Panc1 (cell line): Measurements from ENCODE around the gene LTO1. TPM values are rescaled to one million over a fixed set of nuclear protein-coding genes. Genes with fewer than 3 reads are reported as not detected.

Experiments used
- ATAC-seq: fragments of 200-7000 bp; cut with Tn5 transposase; 2 replicates; pipeline ENCODE4 v1.9.1; 2020; ENCODE audit warnings: mild to moderate bottlenecking, moderate library complexity
- BruUV-seq: library from RNA; stranded (reverse); fragments of 400-500 nt; replicated peaks from 2 replicates; lab custom pipeline; 2021; lab: Mats Ljungman, UMichigan
- CTCF ChIA-PET: fragments of 300-600 bp; sonication (Branson Sonifier 250); formaldehyde crosslinking; loops from one replicate; lab custom pipeline; 2022; ENCODE audit warnings: antibody characterized with exemption; lab: Charles Lee
- POLR2A ChIA-PET: fragments of 300-600 bp; sonication (Branson Sonifier 250); formaldehyde crosslinking; loops from one replicate; lab custom pipeline; 2022; ENCODE audit warnings: antibody characterized with exemption; lab: Charles Lee
- DNase-seq: peaks from one replicate; pipeline ENCODE4 v3.0.0-alpha.2; 2010; ENCODE audit warnings: low read depth, low spot score
- H3K27ac ChIP-seq: 2 replicates; pipeline ENCODE4 v1.5.1; 2011; ENCODE audit warnings: mild to moderate bottlenecking, low read length, inconsistent platforms
- H3K27me3 ChIP-seq: fragments of 200-500 bp; sonication (Bioruptor generic); 2 replicates; pipeline ENCODE4 v1.6.0; 2014; ENCODE audit warnings: low read length, inconsistent platforms; ENCODE audit not compliant: control insufficient read depth, insufficient read depth
- H3K36me3 ChIP-seq: fragments of 200-500 bp; sonication (Bioruptor generic); 2 replicates; pipeline ENCODE4 v1.5.1; 2014; ENCODE audit warnings: inconsistent platforms, mild to moderate bottlenecking, low read length, moderate library complexity; ENCODE audit not compliant: control insufficient read depth, insufficient read depth
- H3K4me1 ChIP-seq: 2 replicates; pipeline ENCODE4 v1.5.1; 2011; ENCODE audit warnings: inconsistent platforms, mild to moderate bottlenecking, low read length, moderate library complexity; ENCODE audit not compliant: control insufficient read depth, insufficient read depth
- H3K4me3 ChIP-seq, 2 experiments: 2 replicates each; pipeline ENCODE4 v1.5.1; 2011 to 2012; ENCODE audit warnings: low read depth in 2 of 2, low read length in 2 of 2, mild to moderate bottlenecking in 2 of 2, inconsistent platforms in 1 of 2, moderate library complexity in 1 of 2
- H3K9me3 ChIP-seq: fragments of 200-500 bp; sonication (Bioruptor generic); 2 replicates; pipeline ENCODE4 v1.5.1; 2014; ENCODE audit warnings: low read depth, mild to moderate bottlenecking, inconsistent platforms, low read length, moderate library complexity; ENCODE audit not compliant: control insufficient read depth, insufficient read depth
- POLR2AphosphoS5 ChIP-seq: IDR thresholded peaks from 2 replicates; pipeline ENCODE4 v1.6.1; 2012; ENCODE audit warnings: mild to moderate bottlenecking, low read depth, low read length, moderate library complexity
- SIN3A ChIP-seq: IDR thresholded peaks from 2 replicates; pipeline ENCODE4 v1.6.1; 2012; ENCODE audit warnings: low read depth, mild to moderate bottlenecking, low read length, moderate library complexity, borderline replicate concordance; ENCODE audit not compliant: insufficient read depth
- TCF7L2 ChIP-seq: IDR thresholded peaks from 2 replicates; pipeline ENCODE4 v1.6.1; 2011; ENCODE audit warnings: mild to moderate bottlenecking, low read depth, low read length, inconsistent platforms
- in situ Hi-C: cut with HindIII; loops from 2 replicates; pipeline ENCODE4 v1.10.0; 2016; ENCODE audit warnings: low sequenced_read_pairs, low pct_unique_long_range_greater_than_20kb
- intact Hi-C: fragments of 100-400 bp; cut with micrococcal nuclease; formaldehyde crosslinking; loops from one replicate; pipeline ENCODE4 v1.10.0; 2022; ENCODE audit not compliant: unreplicated experiment
- total RNA-seq: library from RNA; stranded (reverse); gene quantifications from one replicate; pipeline ENCODE4 v1.2.1, GENCODE V29; 2021; ENCODE audit not compliant: unreplicated experiment
- TF ChIP-seq, protein P1 (sequence below): fragments of 450-650 bp; IDR thresholded peaks from 2 replicates; pipeline ENCODE4 v1.5.1; 2017; ENCODE audit warnings: mild to moderate bottlenecking
- TF ChIP-seq, protein P2 (sequence below), 2 experiments: IDR thresholded peaks; 2 replicates each; pipeline ENCODE4 v1.6.1; 2011 to 2012; ENCODE audit warnings: low read depth in 2 of 2, control low read depth in 1 of 2, low read length in 1 of 2, mild to moderate bottlenecking in 1 of 2, moderate library complexity in 1 of 2; ENCODE audit not compliant: insufficient read depth in 1 of 2

The LTO1 gene
- total RNA-seq, 1 experiment from 2014 or later: 28.7 TPM

- ChIA-PET POLR2A (no interaction called here), CTCF (no interaction called here)
- no TSS peak for BruUV-seq
- Histone ChIP-seq H3K27ac (no peak overlapping the region), H3K27me3 (no peaks in the 10 kb centered on the region), H3K4me3 (no peak overlapping the region), H3K4me1 (no peaks in the 10 kb centered on the region), H3K36me3 (no peaks in the 10 kb centered on the region), H3K9me3 (no peaks in the 10 kb centered on the region)
- DNase-seq (no peak), ATAC-seq (no peak)
- intact Hi-C loops: no loop called here
- TF ChIP-seq TCF7L2 (no peak), SIN3A (no peak)
- in situ Hi-C loops: no loop called here
These were observed 10.9 kb downstream of the LTO1 start for GRCh38 chr11:69664103-69664775.

GRCh38 chr11:69663326-69663725 lies 11.8 kb downstream of the LTO1 start:
- H3K4me3 ChIP-seq: no peak overlapping the region
- BruUV-seq: no TSS peak
- H3K27me3 ChIP-seq: no peaks in the 10 kb centered on the region
- H3K4me1 ChIP-seq: no peaks in the 10 kb centered on the region; the same call in 1 of the 2 replicates
- intact Hi-C loops (no loop called here), in situ Hi-C loops (no loop called here)
- H3K27ac ChIP-seq: no peak overlapping the region
- ATAC-seq: no peak
- ChIA-PET CTCF (no interaction called here), POLR2A (no interaction called here)
- H3K9me3 ChIP-seq: no peaks in the 10 kb centered on the region
- no peaks in the 10 kb centered on the region for H3K36me3 ChIP-seq
- DNase-seq: no peak
- TF ChIP-seq SIN3A (no peak), POLR2AphosphoS5 (no peak), TCF7L2 (no peak)
- TF ChIP-seq, protein P1, sequence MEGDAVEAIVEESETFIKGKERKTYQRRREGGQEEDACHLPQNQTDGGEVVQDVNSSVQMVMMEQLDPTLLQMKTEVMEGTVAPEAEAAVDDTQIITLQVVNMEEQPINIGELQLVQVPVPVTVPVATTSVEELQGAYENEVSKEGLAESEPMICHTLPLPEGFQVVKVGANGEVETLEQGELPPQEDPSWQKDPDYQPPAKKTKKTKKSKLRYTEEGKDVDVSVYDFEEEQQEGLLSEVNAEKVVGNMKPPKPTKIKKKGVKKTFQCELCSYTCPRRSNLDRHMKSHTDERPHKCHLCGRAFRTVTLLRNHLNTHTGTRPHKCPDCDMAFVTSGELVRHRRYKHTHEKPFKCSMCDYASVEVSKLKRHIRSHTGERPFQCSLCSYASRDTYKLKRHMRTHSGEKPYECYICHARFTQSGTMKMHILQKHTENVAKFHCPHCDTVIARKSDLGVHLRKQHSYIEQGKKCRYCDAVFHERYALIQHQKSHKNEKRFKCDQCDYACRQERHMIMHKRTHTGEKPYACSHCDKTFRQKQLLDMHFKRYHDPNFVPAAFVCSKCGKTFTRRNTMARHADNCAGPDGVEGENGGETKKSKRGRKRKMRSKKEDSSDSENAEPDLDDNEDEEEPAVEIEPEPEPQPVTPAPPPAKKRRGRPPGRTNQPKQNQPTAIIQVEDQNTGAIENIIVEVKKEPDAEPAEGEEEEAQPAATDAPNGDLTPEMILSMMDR: no peak
- TF ChIP-seq, protein P2, sequence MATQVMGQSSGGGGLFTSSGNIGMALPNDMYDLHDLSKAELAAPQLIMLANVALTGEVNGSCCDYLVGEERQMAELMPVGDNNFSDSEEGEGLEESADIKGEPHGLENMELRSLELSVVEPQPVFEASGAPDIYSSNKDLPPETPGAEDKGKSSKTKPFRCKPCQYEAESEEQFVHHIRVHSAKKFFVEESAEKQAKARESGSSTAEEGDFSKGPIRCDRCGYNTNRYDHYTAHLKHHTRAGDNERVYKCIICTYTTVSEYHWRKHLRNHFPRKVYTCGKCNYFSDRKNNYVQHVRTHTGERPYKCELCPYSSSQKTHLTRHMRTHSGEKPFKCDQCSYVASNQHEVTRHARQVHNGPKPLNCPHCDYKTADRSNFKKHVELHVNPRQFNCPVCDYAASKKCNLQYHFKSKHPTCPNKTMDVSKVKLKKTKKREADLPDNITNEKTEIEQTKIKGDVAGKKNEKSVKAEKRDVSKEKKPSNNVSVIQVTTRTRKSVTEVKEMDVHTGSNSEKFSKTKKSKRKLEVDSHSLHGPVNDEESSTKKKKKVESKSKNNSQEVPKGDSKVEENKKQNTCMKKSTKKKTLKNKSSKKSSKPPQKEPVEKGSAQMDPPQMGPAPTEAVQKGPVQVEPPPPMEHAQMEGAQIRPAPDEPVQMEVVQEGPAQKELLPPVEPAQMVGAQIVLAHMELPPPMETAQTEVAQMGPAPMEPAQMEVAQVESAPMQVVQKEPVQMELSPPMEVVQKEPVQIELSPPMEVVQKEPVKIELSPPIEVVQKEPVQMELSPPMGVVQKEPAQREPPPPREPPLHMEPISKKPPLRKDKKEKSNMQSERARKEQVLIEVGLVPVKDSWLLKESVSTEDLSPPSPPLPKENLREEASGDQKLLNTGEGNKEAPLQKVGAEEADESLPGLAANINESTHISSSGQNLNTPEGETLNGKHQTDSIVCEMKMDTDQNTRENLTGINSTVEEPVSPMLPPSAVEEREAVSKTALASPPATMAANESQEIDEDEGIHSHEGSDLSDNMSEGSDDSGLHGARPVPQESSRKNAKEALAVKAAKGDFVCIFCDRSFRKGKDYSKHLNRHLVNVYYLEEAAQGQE (IDR thresholded peaks at IDR 0.05; ENCODE audit: insufficient read depth in 1 of 2, low read depth in 2 of 2, low read length in 1 of 2): no peak

- H3K4me1 ChIP-seq: no peaks in the 10 kb centered on the region; the same call in 1 of the 2 replicates
- BruUV-seq: no TSS peak
- H3K27me3 ChIP-seq: no peaks in the 10 kb centered on the region
- H3K27ac ChIP-seq: no peak overlapping the region
- CTCF ChIA-PET: interaction anchor here (0.6 kb wide), 1 partner anchor 9 kb away, joined by 3 read pairs; no protein-coding TSS in a partner anchor
- no peak for TF ChIP-seq TCF7L2
- TF ChIP-seq POLR2AphosphoS5: no peak
- TF ChIP-seq, protein P2 (IDR thresholded peaks at IDR 0.05; ENCODE audit: insufficient read depth in 1 of 2, low read depth in 2 of 2, low read length in 1 of 2): no peak
- no peak for TF ChIP-seq SIN3A
- TF ChIP-seq, protein P1: no peak
- DNase-seq (no peak), ATAC-seq (no peak)
- intact Hi-C loops (no loop called here), in situ Hi-C loops (no loop called here)
- H3K9me3 ChIP-seq: no peaks in the 10 kb centered on the region
- POLR2A ChIA-PET: no interaction called here
- H3K4me3 ChIP-seq: no peak overlapping the region
- no peaks in the 10 kb centered on the region for H3K36me3 ChIP-seq
These were observed 12.3 kb downstream of the LTO1 start for GRCh38 chr11:69662806-69663205.
